Transverse colon (tissue), 3 donors: ENCODE results near the gene RBM20.

ENCODE experiments used
- POLR2A ChIP-seq: fragments of 450-650 bp; IDR thresholded peaks from one replicate; pipeline ENCODE4 v1.6.1; 2016; ENCODE audit warnings: antibody characterized with exemption, mild to moderate bottlenecking, moderate library complexity
- TF ChIP-seq, protein P1 (sequence below), 5 experiments: fragments of 200-600 bp in 3 of 5; fragments of 450-650 bp in 2 of 5; sonication (generic) in 3 of 5; IDR thresholded peaks; 1 replicate in 2 of 5; 2 replicates in 3 of 5; pipeline ENCODE4 v1.5.1; 2016 to 2017; ENCODE audit warnings: antibody characterized with exemption in 5 of 5, inconsistent platforms in 3 of 5, mild to moderate bottlenecking in 2 of 5, moderate library complexity in 1 of 5

DNA sequence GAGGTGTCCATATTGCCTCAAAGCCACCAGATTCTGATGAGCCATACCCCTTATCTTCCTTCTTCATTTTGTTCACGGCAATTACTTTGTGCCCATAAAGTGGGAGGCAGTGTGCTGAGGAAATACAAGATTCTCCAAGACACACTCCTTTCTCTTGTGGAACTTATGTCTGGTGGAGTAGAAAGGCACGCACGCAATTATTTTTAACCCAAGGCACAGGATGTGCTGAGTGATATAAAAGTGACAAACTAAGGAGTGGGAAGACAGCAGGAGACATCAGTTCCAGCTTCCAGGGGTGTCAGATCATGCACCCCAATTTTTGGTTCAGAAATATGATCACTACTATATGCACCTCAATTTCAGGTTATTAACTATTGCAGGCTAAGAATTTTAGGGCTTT is 132.9 kb downstream of the RBM20 start:
- TF ChIP-seq, protein P1, sequence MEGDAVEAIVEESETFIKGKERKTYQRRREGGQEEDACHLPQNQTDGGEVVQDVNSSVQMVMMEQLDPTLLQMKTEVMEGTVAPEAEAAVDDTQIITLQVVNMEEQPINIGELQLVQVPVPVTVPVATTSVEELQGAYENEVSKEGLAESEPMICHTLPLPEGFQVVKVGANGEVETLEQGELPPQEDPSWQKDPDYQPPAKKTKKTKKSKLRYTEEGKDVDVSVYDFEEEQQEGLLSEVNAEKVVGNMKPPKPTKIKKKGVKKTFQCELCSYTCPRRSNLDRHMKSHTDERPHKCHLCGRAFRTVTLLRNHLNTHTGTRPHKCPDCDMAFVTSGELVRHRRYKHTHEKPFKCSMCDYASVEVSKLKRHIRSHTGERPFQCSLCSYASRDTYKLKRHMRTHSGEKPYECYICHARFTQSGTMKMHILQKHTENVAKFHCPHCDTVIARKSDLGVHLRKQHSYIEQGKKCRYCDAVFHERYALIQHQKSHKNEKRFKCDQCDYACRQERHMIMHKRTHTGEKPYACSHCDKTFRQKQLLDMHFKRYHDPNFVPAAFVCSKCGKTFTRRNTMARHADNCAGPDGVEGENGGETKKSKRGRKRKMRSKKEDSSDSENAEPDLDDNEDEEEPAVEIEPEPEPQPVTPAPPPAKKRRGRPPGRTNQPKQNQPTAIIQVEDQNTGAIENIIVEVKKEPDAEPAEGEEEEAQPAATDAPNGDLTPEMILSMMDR (IDR thresholded peaks at IDR 0.05) = no peak
- no peak for TF ChIP-seq POLR2A
